ENCODE results near the gene NARS2. TPM values are rescaled to one million over a fixed set of nuclear protein-coding genes. Genes with fewer than 3 reads are reported as not detected.

NARS2 gene
- total RNA-seq, 4 donors from 2014 or later, result 6.4 to 15.1 (median 10.4) TPM

DNA sequence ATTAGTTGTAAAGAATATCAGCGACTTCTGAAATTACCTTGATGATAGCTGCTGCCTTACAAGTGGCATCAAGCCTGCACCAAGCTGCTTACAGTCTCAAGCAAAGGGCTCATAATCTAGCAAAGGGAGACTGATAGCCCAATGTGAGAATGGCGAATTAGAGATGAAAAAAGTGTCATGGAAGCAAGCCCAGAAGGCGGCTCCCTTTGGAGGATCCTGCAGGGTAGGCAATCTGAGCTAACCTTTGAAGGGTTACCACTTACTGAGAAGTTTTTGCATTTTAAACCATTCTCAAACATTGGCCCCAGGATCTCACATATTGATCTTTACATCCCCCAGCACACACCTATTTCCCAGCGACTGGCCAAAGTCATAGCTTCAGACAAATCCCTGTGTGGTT lies 175.5 kb downstream of the NARS2 start:
- Histone ChIP-seq H3K27me3 (no peaks in the 10 kb centered on the region), H3K4me3 (no peak overlapping the region), H3K9me3 (no peaks in the 10 kb centered on the region), H3K36me3 (no peaks in the 10 kb centered on the region), H3K4me1 (peaks cover 0 to 7% (median 0%) of the 10 kb centered on the region in 4 donors), H3K27ac (no peak overlapping the region)
- WGBS, 2 donors (ENCODE audit: low coverage in 1 of 2), result 93 to 100% methylated on average over 1 to 4 of the region's 4 CpGs
- TF ChIP-seq, protein P1, sequence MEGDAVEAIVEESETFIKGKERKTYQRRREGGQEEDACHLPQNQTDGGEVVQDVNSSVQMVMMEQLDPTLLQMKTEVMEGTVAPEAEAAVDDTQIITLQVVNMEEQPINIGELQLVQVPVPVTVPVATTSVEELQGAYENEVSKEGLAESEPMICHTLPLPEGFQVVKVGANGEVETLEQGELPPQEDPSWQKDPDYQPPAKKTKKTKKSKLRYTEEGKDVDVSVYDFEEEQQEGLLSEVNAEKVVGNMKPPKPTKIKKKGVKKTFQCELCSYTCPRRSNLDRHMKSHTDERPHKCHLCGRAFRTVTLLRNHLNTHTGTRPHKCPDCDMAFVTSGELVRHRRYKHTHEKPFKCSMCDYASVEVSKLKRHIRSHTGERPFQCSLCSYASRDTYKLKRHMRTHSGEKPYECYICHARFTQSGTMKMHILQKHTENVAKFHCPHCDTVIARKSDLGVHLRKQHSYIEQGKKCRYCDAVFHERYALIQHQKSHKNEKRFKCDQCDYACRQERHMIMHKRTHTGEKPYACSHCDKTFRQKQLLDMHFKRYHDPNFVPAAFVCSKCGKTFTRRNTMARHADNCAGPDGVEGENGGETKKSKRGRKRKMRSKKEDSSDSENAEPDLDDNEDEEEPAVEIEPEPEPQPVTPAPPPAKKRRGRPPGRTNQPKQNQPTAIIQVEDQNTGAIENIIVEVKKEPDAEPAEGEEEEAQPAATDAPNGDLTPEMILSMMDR (IDR thresholded peaks at IDR 0.05), result no peak
- TF ChIP-seq EP300 (IDR thresholded peaks at IDR 0.05; ENCODE audit: low read depth) (no peak), POLR2A (IDR thresholded peaks at IDR 0.05) (no peak), POLR2AphosphoS5 (IDR thresholded peaks at IDR 0.05) (no peak)
- in situ Hi-C loops (cut with MboI; ENCODE audit: low pct_ligation_motif_present in 1 of 4, low pct_unique_long_range_greater_than_20kb in 1 of 4, low sequenced_read_pairs in 3 of 4), result no loop called here
- DNase-seq, result no peak
- intact Hi-C loops (cut with DNase I; ENCODE audit: low total_unique reads), result no loop called here

DNA sequence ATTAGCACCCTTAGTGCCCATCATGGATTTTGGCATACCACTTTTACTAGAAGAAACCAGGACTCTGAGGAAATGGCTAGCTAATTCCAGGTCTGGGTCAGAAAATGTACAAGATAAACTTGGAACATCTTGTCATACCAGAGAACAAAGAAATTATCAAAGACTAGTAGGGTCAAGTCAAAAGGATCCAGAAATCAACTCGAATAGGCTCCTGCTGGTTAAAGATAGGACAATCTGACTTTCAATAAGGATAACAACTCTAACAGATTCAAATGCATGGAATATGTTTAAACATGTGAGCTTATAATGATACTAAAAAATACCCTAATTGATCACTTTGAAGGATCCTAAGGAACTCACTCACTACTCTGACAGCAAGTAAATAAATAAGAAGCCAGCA lies 175.9 kb downstream of the NARS2 start:
- Histone ChIP-seq H3K27ac (no peak overlapping the region), H3K4me1 (peaks cover 0 to 7% (median 0%) of the 10 kb centered on the region in 4 donors), H3K4me3 (no peak overlapping the region), H3K9me3 (no peaks in the 10 kb centered on the region), H3K27me3 (no peaks in the 10 kb centered on the region), H3K36me3 (no peaks in the 10 kb centered on the region)
- TF ChIP-seq POLR2AphosphoS5 (IDR thresholded peaks at IDR 0.05) (no peak), EP300 (IDR thresholded peaks at IDR 0.05; ENCODE audit: low read depth) (no peak), POLR2A (IDR thresholded peaks at IDR 0.05) (no peak)
- TF ChIP-seq, protein P1 (IDR thresholded peaks at IDR 0.05), result no peak
- no peak for DNase-seq
- intact Hi-C loops (cut with DNase I; ENCODE audit: low total_unique reads), result no loop called here
- 67 to 98% methylated on average over 1 of the region's 1 CpG for WGBS, 2 donors (ENCODE audit: low coverage in 1 of 2)
- in situ Hi-C loops (cut with MboI; ENCODE audit: low pct_ligation_motif_present in 1 of 4, low pct_unique_long_range_greater_than_20kb in 1 of 4, low sequenced_read_pairs in 3 of 4), result no loop called here

DNA sequence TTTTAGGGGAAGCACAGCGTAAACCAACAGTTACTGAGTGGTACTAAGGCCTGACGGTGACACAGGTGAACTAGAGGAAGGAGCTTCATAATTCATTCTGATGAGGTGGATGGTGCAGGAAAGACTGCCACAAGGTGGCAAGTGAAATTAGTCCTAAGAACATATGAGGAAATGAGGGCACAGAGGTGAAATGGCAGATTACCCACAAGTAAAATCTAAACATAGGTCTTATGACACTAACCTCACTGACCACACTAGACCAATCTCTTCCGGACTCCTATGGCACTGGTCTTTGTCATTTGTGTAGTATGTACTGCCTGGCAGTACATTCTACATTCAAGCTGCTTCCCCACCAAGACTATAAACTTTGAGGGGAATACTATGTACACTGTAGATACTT lies 177.3 kb downstream of the NARS2 start:
- H3K4me3 ChIP-seq, result no peak overlapping the region
- in situ Hi-C loops (cut with MboI; ENCODE audit: low pct_ligation_motif_present in 1 of 4, low pct_unique_long_range_greater_than_20kb in 1 of 4, low sequenced_read_pairs in 3 of 4), result no loop called here
- WGBS, 2 donors (ENCODE audit: low coverage in 1 of 2), result 78 to 80% methylated on average over 2 to 3 of the region's 3 CpGs

DNA sequence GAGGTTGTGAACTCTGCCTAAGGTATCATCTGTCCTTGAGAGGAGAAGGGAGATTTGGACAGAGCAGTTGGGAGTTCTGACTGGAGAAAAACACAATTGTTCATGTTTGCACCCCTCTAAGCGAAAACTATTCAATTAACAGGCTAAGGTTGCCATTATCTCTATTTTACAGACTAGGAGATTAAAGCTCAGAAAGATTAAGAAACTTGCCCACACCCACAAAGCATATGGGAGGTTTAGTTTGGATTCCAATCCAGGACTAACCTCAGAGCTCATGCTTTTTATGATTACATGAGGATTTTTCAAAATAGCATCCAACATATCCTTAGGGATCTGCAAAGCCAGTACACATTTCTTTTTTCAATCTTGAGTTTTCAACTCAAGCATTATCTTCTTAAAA lies 179.1 kb downstream of the NARS2 start:
- WGBS, 2 donors (ENCODE audit: low coverage in 1 of 2), result 95 to 100% methylated on average over 1 of the region's 1 CpG
- H3K4me1 ChIP-seq, result peaks cover 0 to 7% (median 0%) of the 10 kb centered on the region in 4 donors
- H3K4me3 ChIP-seq, result no peak overlapping the region
- no peak overlapping the region for H3K27ac ChIP-seq
- intact Hi-C loops (cut with DNase I; ENCODE audit: low total_unique reads) (no loop called here), in situ Hi-C loops (cut with MboI; ENCODE audit: low pct_ligation_motif_present in 1 of 4, low pct_unique_long_range_greater_than_20kb in 1 of 4, low sequenced_read_pairs in 3 of 4) (no loop called here)
- TF ChIP-seq, protein P1 (IDR thresholded peaks at IDR 0.05), result no peak
- TF ChIP-seq EP300 (IDR thresholded peaks at IDR 0.05; ENCODE audit: low read depth) (no peak), POLR2AphosphoS5 (IDR thresholded peaks at IDR 0.05) (no peak), POLR2A (IDR thresholded peaks at IDR 0.05) (no peak)
- DNase-seq, result no peak
- no peaks in the 10 kb centered on the region for H3K9me3 ChIP-seq
- H3K36me3 ChIP-seq, result no peaks in the 10 kb centered on the region
- H3K27me3 ChIP-seq, result no peaks in the 10 kb centered on the region

More for the DNA sequence above, 177.3 kb downstream of the NARS2 start:
- peaks cover 0 to 7% (median 0%) of the 10 kb centered on the region in 4 donors for H3K4me1 ChIP-seq
- H3K36me3 ChIP-seq, result no peaks in the 10 kb centered on the region
- intact Hi-C loops (cut with DNase I; ENCODE audit: low total_unique reads), result no loop called here
- DNase-seq, result no peak
- no peaks in the 10 kb centered on the region for H3K27me3 ChIP-seq
- no peak overlapping the region for H3K27ac ChIP-seq
- no peak for TF ChIP-seq POLR2AphosphoS5 (IDR thresholded peaks at IDR 0.05)
- TF ChIP-seq EP300 (IDR thresholded peaks at IDR 0.05; ENCODE audit: low read depth), result no peak
- TF ChIP-seq, protein P1 (IDR thresholded peaks at IDR 0.05), result no peak
- no peak for TF ChIP-seq POLR2A (IDR thresholded peaks at IDR 0.05)
- H3K9me3 ChIP-seq, result no peaks in the 10 kb centered on the region

Data from transverse colon (tissue), 4 donors.